ENCODE results near the gene GNLY. TPM values are rescaled to one million over a fixed set of nuclear protein-coding genes. Genes with fewer than 3 reads are reported as not detected.

GNLY gene
- total and polyA plus RNA-seq, 9 of the 15 experiments (the other 6 are each of a cell fraction or from before 2014, with no cell fraction given) = not detected

DNA sequence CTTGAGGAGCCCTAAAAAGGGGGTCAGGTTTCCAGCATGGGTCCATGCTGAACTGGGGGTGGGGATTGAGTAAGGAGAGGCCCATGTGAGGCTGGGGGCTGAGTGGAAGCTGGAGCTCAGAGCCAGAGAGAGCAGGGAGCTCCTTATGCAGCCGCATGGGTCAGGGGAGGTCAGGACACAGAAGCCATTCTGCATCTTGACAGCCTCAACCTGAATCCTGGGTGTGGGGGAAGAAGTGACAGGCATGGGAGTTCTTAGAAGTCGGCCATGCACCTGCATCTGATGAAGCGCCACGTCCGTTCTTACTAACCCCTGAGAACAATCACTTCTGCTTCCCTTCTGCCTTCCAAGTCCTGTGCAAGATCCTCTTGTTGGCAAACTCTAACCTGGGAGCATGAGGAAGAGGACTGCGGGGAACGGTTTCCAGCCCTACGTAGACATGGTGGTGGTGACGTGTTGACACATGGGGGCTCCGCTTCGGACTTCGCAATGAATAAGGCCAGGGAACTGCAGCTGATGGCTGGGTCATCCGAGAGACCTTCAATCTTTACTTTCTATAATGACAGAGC lies 22.3 kb downstream of the GNLY start:
- FAIRE-seq (no peak), ATAC-seq (no peak), DNase-seq (ENCODE audit: extremely low read depth in 1 of 4, low spot score in 3 of 4) (peak in 1 of 4 experiments; percentile 18)
- no peak overlapping the region for H3K4me3 ChIP-seq
- no peak overlapping the region for H3K4me2 ChIP-seq (ENCODE audit: insufficient read depth, low read length)
- ChIA-PET POLR2A (interaction anchor here (0.9 to 2.3 kb wide), 3 partner anchors 9 to 24 kb away, joined by 4 to 9 read pairs (median 6); no protein-coding TSS in a partner anchor), CTCF (ENCODE audit: low intra/inter-chr PET ratio) (no interaction called here)
- H3K9ac ChIP-seq (ENCODE audit: insufficient read depth in 1 of 2, low read depth in 2 of 2, low read length in 2 of 2) = peak overlapping the region in 1 of 2 experiments; percentile 7; a peak in 1 of 4 replicates
- BruUV-seq (replicated peaks) = no TSS peak
- no peaks in the 10 kb centered on the region for H3K9me1 ChIP-seq (ENCODE audit: control insufficient read depth, insufficient read depth, low read length)
- H4K20me1 ChIP-seq (replicated peaks; ENCODE audit: control insufficient read depth, insufficient read depth, low read length) = no peaks in the 10 kb centered on the region
- no peaks in the 10 kb centered on the region for H3K9me3 ChIP-seq (replicated peaks; ENCODE audit: control insufficient read depth, insufficient read depth, low read depth, low read length)
- in situ Hi-C loops (cut with MboI) (no loop called here), intact Hi-C loops (cut with micrococcal nuclease) (no loop called here)
- TF ChIP-seq EWSR1 (IDR thresholded peaks at IDR 0.05; ENCODE audit: borderline replicate concordance, low read depth, partially characterized antibody) (no peak), CBFA2T3 (IDR thresholded peaks at IDR 0.05) (0 out of 2 replicates have a peak, but pooled peaks have one; percentile 13), PML (IDR thresholded peaks at IDR 0.05; ENCODE audit: low read length) (no peak), PHTF2 (CRISPR knock-in tag; IDR thresholded peaks at IDR 0.05) (no peak), ZNF766 (CRISPR knock-in tag; conservative IDR thresholded peaks at IDR 0.05) (no peak), ZNF165 (CRISPR knock-in tag; IDR thresholded peaks at IDR 0.05; ENCODE audit: borderline replicate concordance) (no peak), GTF2A2 (tag; IDR thresholded peaks at IDR 0.05) (no peak), CBFB (CRISPR knock-in tag; IDR thresholded peaks at IDR 0.05) (no peak), ZNF584 (CRISPR knock-in tag; IDR thresholded peaks at IDR 0.05; ENCODE audit: low read depth) (no peak)
- H3K4me1 ChIP-seq (replicated peaks in 1 of 2; ENCODE audit: control insufficient read depth in 2 of 2, insufficient read depth in 2 of 2, low read length in 2 of 2) = peaks cover 7 to 20% of the 10 kb centered on the region in 2 experiments; a peak in 3 of 5 replicates
- no peaks in the 10 kb centered on the region for H3K36me3 ChIP-seq (ENCODE audit: control insufficient read depth, insufficient read depth, low read length)
- H2AFZ ChIP-seq (ENCODE audit: low read depth, low read length) = no peak overlapping the region
- H3K27ac ChIP-seq (ENCODE audit: extremely low read depth, low read depth, low read length) = no peak overlapping the region
- H3K27me3 ChIP-seq (ENCODE audit: control insufficient read depth in 2 of 2, insufficient read depth in 2 of 2, low read length in 2 of 2) = peaks cover 3 to 35% of the 10 kb centered on the region in 2 experiments; a peak in 4 of 5 replicates
- no peaks in the 10 kb centered on the region for H3K79me2 ChIP-seq (ENCODE audit: control insufficient read depth, insufficient read depth, low read length)
- 24% methylated on average over 13 of the region's 13 CpGs for WGBS (ENCODE audit: insufficient coverage, low coverage, missing lambda C conversion rate)
